NCI-H2171 (cell line): ENCODE results near the gene GADL1.

Experiments used
- DNase-seq: peaks from one replicate; lab custom pipeline; 2025; lab: John Stamatoyannopoulos, UW

Gene GADL1

DNA sequence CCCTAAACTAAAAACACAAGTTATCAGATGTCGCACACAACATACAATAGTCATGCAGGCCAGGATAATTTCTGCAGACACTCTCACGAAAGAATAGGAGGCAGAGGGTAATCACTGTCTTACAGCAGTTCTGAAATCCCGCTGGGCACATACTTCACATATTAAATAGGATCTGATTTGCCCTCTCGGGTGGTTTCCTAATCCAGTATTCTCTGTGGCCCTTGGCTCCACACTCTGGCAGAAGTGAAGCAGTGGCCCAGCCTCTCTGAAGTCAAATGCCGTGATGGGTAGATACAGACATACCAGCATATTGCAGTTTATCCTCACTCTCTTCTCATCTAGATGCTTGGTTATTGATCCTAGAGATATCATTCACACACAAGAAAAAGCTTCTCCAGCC, 19.0 kb downstream of the GADL1 start:
- no peak for DNase-seq

DNA sequence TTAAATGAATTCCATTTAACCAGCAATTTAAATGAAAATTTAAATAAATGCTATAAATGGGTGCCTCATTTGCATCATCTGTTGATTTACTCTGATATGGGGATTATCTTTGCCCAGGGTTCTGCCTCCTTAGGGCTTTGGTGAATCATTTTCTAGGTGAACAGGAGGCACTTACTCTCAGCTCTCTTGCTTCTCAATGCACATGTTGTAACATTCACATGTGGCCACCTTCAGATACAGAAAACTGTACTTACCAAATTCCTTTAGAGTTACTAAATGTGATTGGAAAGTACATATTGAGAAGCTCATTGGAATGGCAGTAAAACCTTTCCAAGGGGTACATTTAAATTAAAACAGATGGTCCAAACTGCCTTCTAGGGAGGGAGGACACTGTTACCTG, 20.8 kb downstream of the GADL1 start:
- DNase-seq, result no peak

DNA sequence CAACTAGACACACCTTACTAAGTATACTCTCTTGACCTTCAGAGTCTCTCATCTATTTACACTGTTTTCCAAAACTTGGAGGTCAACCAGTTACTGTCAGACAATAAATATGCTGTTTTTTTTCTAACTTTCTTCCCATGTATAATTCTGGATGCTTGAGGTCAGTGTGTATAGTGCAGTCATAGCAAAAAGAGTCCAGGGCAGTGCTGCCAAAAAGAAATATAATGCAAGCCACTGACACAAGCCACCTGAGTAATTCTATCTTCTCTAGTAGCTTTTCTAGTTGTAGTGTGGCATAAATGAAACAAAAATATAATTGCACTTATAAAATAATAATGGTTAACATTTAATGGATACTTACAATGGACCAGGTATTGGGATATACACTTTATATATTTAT, 21.6 kb downstream of the GADL1 start:
- DNase-seq, result no peak

DNA sequence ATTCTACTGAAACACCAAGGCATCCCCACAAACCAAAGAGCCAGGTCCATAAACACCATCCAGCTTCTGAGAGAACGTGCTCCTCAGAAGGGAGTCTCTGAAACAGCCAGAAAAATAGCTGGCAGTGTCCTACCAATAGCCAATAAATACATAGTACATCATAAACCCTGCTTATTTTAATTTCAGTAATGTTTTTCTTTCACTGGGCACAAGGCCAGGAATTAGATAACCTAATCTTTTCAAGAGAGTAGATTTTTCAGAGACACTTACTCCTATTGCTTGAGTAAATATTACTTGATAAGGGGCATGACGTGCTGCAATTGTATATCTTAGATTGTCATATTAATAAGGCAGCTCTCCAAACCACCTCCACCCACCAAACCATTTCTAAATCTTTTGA, 22.7 kb downstream of the GADL1 start:
- no peak for DNase-seq

DNA sequence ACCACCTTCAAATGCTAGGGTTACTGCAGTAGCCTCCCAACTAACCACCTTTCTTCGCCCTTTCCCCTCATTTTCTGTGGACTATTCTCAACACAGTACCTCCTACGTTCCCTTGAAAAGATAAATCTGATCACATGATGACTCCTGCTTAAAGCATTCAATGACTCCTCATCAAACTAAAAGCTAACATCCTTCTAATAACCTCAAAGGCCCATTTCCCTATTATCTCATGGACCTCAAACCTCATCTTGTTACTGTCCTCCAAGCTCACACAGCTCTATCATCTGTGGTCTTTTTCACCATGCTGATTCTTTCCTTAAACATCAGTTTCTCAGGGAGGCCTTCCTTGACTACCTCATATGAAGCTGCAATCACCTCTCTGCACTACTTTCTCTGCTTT, 29.6 kb downstream of the GADL1 start:
- DNase-seq, result no peak

DNA sequence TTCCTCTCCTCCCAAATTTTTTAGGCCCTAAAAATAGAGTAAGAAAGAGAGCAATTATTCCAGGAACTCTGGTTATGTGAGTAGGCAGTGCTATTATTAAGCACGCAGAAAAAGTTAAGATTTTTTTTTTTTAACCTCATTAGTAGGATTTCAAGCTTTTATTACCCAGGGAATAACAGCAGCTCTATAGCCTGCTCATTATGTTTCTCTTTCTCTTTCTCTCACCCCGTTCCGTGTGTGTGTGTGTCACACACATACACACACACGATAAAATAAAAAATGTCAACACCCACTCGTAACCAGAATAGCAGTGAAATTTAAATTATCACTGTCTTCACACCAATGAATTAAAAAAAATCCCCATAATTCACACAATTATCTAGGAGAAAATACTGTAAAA, 30.3 kb downstream of the GADL1 start:
- DNase-seq, result no peak

DNA sequence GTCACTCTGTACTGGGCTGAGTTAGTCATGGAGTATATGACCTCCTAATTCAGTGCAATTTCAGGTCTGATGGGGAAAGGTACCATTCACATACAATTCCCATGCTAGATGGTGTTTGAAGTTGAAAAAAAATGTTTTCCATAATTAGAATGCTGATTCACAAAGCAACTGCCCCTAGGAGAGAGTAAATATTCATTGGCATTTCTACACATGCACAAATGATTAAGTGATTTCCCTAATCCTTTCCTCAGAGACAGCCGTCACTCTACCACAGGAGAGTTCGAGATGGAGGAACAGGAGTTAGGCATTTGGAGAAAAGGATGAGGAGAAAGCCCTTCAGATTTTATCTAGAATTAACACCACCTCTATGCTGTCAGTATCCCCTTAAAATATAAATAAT, 32.5 kb downstream of the GADL1 start:
- no peak for DNase-seq

DNA sequence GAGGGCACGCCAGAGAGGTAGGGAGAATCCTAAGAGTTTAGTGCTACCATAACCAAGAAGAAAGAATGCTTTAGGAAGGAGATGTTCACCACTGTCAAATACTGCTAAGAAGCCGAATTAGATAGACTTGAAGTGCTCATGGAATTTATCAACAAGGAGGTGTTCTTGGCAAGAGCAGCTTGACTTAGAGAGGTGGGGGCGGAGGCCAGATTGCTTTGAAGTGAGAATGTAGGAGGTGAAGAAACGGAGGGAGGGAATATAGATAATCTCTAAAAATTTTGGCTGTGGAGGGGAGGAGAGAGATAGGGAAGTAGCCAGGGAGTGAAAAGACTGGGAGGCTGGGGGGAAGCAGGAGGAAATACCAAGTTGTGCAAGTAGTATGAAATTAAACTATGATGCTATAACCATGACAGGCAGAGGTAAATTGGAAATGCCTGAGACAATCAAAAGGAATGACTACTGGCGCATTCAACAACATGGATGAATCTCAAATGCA, 35.5 kb downstream of the GADL1 start:
- no peak for DNase-seq

DNA sequence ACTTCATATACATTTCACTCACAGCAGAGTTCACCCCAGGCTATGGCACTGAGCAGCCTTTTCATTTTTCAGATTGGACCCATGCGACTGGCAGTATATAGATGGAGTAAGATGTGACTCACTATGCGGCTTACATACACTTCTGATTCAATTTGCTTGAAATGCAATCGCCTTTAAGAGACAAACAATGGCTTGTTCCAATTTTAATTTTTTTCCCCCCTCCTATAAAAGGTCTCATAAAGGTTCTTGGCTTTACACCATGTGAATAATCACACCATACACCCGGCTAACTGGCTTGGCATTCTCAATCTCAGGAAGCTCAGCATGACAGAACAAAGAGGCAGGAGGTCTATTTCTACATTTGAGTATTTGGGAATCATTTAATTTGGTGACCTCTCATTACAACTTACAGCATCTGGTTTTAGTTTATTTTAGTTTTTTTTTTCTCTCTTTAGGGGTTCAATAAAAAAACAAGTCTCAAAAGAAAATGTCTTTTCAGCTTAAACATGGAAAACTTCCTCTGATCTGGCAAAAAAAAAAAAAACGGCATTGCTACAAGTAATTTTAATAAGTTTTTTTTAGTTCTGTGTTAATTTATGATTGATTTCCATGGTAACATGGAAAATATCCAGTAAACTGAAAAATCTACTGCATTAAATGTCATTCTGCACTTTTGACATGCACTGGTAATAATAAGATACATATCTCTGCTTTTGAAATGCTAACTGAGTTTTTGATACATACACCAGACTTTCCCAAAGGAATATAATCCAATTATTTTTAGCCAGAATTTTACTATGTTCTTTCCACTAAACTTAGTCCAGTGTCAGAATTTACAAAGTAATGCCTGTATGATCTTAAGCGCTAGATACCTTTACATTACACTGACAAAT, 38.8 kb downstream of the GADL1 start:
- DNase-seq, result no peak

DNA sequence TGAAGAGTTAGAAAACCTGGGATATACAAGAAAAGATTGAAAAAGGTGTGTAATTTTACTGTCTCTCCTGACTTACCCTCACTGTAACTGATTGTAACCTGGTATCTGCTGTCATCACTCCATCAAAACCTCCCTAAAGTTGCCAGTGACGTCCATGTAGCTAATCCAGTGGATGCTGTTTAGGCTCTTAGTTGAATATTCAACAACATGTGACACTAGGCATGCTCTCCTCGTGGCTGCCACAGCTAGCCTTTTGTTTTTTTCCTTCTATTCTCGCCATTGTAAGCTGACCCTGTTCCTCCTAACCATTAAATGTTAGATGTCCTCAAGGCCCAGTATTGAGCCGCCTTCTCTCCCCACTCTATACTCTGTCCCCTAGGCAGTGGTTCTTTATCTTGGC, 41.6 kb downstream of the GADL1 start:
- DNase-seq, result no peak

DNA sequence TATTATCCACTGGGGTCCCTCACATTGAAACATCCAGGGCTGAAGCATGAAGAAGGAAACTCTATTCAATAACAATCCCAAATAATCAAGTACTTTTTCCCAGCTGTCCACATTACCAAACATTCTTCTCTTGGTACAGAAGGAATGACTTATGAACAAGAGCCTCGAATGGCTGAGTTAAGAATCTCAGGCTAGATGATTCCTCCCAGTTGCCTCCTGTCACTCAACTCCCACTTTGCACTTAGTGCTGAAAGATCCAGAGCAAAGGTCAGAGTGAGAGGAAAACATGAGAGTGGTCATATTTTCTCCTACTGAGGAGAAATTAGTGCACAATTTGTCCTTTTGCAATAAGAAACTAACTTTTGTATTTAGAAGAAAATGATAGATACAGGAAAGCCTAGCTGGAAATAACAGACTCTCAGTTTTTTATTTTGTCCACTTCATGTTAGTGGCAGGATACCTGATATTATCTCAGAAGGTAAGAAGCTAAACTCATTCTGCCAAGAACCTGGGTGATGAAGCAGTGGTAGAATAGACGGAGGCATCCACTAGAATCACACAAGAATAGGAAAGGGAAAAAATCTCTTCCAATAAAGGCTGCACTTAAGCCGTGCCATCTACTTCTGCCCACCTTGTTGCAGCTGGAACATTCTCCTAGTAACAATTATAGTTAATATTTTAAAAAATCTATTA, 46.2 kb downstream of the GADL1 start:
- no peak for DNase-seq

DNA sequence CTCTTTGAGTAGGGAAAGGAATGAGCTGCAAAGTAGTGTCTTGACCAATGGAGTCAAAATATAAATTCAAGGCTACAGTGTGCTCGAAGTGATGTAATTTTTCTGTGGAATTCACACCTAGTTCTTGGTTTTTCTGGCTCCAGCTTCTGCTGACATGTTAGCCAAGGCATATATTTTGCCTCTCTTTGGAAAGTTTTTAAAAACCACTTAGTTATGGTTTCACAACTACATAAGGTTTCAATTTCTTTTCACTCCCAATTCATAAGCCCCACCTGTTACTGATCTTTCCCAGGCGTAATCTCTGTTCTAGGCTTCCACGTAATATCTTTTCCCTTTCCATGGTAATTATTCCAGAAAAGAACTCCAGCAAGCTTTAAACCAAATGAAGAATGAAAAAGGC, 46.9 kb downstream of the GADL1 start:
- DNase-seq, result no peak

DNA sequence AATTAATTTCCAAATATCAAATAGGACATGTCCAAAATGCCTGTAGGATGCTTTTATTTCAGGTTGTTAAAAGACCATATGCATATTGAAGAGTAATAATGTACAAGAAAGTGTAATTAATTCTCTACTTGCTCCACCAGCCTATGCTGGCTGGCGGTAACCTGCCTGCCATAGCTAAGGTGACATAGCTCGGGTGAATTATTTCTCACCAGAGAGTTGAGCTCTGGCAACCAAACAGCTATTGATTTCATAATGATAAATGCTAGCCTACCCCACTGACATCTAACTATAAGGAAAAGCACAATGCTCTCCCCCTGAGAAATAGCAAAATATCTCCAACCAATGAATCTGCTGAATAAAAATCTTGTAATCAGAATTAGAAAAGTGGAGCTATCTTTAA, 48.9 kb downstream of the GADL1 start:
- no peak for DNase-seq

DNA sequence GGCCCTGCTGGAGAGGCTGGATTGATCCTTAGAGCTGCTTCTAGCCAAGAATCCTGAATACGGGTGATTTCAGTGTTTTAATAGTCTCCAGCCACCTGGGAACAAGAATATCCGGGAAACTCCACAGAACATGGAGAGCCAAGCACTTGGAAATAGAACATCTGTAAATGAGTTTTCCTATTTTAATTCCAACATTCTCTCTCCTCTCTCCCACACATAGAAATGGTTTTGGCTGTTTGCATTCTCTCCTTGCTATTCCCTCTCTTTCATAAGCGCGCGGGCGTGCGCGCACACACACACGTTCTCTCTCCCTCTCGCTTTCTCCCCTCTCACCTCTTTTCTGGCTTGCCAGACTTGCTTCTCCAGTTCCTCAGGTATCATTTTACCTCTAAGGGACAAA, 50.6 kb downstream of the GADL1 start:
- DNase-seq, result no peak

DNA sequence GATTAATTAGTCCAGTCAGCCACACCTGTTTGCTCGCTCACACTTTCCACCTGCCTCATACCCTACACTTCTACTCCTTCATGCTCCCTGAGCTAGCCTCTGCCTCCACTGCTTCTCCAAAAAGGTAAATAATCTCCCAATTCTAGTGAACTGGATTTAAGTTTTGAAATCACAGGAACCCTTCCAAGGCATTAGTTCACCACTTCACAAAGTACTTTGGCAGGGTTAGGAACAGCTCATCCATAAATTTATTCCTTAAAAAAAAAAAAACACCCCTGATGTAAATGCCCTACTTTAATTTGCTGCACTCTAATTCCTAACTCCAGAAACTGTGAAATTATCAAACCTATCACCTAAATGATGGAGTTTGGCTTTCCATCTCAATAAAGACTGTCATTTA, 58.3 kb downstream of the GADL1 start:
- no peak for DNase-seq

DNA sequence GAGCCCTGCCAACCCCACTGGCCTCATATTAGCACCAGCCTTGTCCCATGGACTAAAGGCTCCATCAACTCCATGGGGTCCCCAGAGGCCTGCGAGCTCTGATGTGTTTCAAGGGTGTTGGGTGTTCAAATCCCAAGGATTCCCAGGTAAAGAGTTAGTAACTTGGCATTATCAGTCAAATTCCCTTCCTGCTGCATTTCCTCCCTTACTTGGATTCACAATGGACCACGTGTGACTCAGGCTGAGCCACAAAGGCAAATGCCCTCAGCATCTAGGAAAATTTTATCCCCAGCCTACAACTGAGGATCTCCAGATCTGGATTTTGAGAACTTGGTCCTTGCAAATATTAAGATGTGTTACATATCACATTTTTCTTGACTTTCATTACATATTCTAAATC, 58.8 kb downstream of the GADL1 start:
- DNase-seq, result no peak

DNA sequence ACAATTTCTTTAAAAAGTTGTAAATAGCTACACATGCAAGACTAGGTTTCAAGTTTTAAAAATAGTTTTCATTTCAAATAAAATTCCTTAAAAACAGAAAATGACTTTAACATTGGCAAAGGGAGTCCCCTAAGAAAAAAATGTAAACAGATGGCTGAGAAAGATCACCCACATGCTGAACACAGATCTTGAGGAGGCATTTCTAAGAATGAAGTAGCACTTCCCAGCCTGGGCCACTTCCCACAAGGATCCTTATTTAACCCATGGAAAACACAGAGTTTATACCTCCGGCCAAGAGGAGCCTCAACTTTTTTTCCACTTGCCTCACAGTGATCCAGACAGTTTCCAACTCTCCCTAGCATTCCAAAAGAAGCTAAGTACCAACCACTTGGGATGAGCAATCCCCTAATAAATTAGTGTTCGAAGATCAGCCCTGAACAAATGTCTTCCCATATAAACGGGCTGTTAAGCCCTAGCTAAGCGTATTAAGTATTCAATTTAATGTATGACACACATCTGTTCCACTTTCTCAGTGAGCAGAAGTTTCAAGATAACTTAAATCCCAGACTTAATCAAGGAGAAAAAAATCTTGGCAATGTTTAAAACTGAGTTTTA, 61.4 kb downstream of the GADL1 start:
- no peak for DNase-seq

DNA sequence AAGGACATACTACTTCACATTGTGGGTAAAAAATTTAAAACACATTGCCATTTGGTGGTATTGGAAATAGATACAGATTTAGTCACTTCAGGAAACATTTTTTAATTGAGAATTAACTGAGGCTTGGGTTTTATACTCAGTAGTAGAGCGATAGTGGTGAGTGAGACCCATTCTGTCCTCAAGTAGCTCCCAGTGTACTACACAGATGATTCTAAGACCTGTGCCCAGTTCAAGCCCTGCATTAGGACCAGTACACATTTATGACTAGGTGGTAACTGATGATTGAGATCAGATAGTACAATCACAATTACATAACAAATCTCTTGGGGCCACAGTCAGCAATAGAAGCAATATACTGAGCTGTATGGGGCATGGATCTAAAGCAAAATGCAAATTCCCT, 67.4 kb downstream of the GADL1 start:
- DNase-seq, result no peak

DNA sequence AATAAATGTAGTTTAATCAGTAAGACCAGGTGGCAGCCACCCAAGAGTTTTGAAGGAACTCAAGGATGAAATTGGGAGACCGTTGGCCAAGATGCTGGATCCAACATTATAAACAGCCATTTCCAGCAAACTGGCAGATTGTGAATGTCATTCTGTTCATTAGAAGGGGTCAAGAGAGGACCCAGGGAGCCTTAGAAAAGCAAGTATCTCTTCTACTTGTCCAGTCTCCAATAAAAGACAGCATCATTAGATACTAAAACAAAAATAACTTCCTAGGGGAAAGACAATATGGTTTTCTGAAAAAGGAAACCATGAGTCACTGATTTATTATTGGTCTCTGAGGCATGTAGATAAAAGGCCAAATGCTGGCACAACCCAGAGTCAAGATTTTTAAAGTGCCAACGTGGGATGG, 67.9 kb downstream of the GADL1 start:
- DNase-seq, result no peak

DNA sequence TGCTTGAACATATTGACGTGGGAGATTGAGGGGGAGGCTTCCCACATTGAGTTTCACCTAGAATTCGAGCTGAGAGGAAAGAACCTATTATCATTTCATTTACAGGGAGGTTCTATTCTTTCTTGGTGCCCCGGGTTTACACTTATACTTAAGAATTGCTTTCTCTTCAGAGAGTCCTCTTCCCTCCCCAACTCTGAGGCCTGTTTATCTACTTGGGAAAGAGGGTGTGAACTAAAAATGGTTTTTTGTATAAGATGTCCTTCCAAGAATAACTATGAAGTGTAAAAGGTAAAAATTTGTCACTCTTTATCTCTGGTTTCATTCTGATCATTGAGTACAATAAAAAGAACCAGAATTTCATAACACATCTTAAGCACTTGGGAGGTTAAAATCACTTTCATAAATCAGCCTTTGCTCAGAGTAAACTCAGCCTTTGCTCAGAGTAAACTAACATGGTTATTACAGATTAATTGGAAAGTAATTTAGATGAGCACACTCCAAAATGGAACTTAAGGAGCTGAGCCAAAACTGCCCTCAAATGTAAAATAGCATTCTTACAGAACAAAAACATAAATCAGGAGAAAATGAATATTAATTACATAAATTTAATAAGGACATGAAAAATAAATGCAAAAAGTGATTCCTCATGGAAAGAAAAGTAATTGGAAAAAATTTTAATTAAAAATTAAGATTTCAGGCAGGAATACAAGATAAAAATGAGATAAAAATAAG, 75.2 kb downstream of the GADL1 start:
- no peak for DNase-seq

DNA sequence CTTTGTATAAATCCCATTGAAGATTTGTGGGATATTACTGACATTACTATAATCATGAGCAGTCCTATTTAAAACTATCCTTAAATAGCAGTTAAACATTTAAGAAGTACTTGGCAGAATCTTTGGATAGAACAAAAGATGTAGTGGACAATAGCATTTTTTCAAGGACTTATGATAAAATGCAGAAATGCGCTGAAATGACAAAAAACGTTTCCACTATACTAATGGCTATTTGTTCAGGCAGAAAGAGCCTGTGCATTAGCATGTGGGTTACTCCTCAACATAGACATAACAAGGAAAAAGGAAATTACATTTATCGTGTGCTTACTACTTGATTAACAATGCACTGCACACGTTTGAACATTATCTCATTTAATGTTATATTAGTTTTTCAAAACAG, 80.7 kb downstream of the GADL1 start:
- no peak for DNase-seq

DNA sequence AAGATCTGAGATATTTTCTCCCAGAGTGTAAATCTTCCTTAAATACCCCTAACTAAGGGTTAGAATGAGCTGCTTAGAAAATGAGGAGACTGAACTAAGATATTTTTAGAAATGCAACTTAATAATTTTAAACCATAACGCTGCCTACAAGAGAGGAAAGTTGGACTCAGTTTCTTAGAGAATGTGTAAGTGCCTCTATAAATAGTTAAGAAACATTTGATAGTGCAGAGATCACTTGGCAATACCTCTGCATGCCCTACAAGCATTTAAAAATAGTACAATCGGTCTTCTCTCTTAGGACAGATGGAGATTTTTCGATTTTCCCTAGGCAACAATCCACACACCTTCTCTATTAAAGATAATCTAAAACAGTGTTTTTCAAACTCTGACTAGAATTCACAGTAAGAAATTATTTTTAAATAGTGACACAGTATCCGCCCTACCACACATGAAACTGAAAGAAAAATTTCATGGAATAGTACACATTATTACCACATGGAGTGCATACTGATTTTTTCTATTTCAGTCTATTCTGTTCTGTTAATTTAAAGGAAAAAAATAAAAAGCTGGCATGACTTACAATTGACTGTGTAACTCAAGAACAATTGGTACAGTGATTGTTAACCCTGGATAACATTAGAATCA, 83.2 kb downstream of the GADL1 start:
- DNase-seq, result no peak
